COLO668 (cell line): Measurements from ENCODE around the gene CCDC112.
A peak's percentile ranks its signal among the peaks of the same experiment; 100 is the strongest.
"Not testable (repeated sequence)": the region's sequence is repeated elsewhere in the genome, so short reads cannot be mapped to it uniquely, and the experiment has no call there.

Experiments used
- DNase-seq: peaks from one replicate; lab custom pipeline; 2025; ENCODE audit not compliant: unreplicated experiment; lab: John Stamatoyannopoulos, UW

The CCDC112 gene

DNA sequence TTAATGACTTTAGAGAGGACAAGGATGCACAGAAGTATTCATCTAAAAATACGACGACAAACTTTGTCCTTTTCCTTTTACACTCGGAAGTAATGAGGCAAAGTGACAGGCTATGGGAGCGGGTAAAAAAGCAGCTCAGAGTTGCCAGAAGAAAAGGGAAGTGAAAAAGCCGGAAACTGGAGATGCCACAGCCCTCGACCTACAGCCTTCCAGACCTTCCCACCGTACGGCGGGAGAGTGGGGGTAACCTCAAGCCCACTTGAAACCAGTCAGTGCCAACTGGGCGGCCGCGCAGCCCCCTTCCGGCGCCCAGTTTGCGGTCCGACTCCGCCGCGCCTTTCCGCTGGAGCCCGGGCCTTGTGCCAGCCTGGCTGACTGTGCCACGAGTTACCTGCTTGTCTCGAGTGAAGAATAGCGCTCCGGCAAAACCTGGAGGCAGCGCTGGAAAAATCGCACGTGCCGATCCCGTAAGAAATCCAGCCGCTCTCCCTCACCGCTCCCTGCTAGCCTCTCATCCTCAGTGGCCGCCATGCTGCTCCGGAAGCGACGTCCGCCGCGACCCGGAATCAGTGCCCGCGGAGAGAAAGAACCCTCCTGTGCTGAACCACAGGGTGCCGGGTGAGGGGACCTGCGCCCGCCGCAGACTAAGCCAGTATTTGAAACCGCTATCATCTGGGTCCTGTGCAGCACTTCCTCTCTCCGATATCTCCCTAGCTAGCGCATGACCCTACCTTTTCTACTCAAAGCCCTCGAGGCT is 34.0 kb downstream of the CCDC112 start, which contains the start of gene PGGT1B:
Gene PGGT1B, minus strand, starts transcription at position 557 of the 757 bp plus-strand sequence. Its CDS starts 26 bp downstream, at position 531.
- peak; percentile 70 for DNase-seq

GRCh38 chr5:115262011-115262320 is 34.5 kb downstream of the CCDC112 start:
- no peak for DNase-seq

- no peak for DNase-seq
Measured at GRCh38 chr5:115260248-115260647, 36.2 kb downstream of the CCDC112 start.

DNA sequence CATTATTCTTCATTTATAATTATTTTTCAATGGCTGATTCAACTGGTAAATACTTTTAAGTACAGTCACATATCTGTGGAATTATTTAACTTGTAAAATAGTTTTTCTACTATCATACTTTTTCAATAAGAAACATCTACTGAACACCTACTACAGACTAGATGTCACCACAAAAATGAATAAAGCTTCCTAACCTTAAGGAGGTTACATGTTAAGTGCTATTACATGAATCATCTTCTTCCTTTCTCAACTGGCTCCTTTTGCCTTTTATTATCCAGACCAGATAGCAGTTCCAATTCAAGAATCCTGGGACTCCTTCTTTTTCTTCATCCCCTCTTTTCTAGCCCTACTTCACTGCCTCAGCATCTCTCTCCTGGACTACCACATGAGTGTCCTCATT is 38.5 kb downstream of the CCDC112 start:
- DNase-seq = no peak

GRCh38 chr5:115249379-115249778 is 47.1 kb downstream of the CCDC112 start:
- not testable (repeated sequence) for DNase-seq

- no peak for DNase-seq
Measured at GRCh38 chr5:115246361-115246991, 50.0 kb downstream of the CCDC112 start.

DNA sequence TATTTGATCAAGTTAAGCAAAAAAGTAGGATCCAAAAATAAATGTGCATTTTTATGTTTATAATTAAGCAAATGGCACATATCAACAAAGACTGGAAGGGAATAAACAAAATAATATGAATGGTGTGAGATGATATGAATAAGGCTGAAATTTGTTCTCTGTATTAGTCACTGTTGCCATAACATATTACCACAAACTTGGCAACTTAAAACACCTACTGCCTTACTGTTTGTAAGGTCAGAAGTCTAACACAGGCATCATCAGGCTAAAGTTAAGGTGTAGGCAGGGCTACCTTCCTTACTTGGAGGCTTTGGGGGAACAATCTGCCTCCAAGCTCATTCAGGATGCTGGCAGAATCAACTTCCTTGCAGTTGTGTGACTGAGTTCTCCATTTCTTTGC is 53.0 kb downstream of the CCDC112 start:
- DNase-seq = no peak

DNA sequence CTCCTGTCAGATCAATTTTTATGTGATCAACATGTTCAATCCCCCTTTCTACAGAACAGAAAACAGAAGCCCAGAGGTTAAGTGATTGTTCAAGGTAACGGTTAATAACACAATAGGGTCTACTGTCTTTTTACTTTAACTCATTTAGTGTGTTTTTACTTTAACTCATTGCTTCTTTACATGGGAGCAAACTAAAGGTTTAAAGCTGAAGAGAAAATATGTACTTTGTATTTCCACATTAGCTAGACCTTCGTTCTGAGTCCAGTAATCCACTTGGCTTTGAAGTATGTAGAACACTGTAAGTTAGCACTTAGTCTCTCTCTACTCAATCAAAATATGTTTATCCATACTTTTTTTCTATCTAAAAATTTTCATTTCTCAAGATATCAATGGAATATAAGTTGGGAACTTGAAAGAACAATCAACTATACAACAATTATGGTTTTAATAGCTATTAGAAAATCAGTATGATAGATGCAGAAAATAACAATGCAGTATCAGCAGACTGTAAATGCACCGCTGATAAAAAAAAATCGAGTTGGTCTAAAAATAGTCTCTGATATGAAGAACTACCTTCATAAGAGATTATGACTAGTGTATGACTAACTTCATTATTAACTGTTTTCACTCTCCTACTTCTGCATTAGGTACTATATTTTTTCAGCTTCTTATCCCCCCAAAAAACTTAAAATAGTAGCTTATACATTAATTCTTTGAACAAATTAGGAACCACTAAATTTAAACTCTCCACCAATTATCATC is 54.4 kb downstream of the CCDC112 start:
- DNase-seq = no peak

DNA sequence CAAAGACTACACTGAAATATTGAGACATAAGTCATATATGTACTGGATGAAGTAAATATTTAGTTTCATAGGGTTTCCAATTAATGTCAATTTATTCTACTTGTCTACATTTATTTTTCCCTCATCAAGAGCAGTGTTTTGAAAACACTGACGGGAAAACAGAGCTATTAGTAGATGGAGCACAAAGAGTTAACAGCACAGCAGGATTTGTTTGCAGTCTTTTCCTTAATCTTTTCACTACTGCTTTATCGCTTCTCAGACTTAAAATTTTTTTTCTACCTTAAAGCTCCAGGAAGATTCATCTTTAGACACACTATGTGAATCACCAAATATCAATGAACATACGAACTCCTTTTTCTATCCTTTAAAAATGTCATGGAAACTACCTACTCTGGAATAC is 59.4 kb downstream of the CCDC112 start:
- DNase-seq = no peak

DNA sequence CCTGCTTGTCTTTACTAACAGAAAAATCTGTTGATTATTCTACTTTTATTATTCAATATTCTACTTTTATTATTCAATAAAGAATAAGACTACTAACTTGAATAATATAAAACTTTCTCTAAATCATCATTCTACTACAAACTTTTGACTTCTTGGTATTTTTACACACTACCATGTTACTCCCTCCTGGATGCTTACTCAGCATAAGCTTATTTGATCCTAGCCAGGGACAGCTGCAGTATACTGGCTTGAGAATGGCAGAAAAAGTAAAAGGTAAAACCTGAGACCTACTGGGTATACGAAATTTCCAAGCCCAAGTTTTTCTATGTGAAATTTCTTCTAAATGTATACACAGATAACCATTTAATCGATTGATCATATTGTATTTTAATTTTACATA is 59.9 kb downstream of the CCDC112 start:
- no peak for DNase-seq

- no peak for DNase-seq
Measured at GRCh38 chr5:115231598-115231997, 64.9 kb downstream of the CCDC112 start.

GRCh38 chr5:115229606-115230005 is 66.8 kb downstream of the CCDC112 start:
- no peak for DNase-seq

GRCh38 chr5:115227281-115227680 is 69.2 kb downstream of the CCDC112 start:
- no peak for DNase-seq
